Eye (tissue), 1 donor: Measurements from ENCODE around the gene CPEB1.
"Not testable (repeated sequence)": the region's sequence is repeated elsewhere in the genome, so short reads cannot be mapped to it uniquely, and the experiment has no call there.

Source experiments
- DNase-seq: peaks from one replicate; pipeline ENCODE4 v3.0.0-alpha.2; 2015

Gene CPEB1

GRCh38 chr15:82540984-82541431 lies 106.2 kb downstream of the CPEB1 start:
- DNase-seq = no peak

- DNase-seq = peak; percentile 99
Observed at GRCh38 chr15:82540055-82540983, 106.8 kb downstream of the CPEB1 start, which contains the start of gene RPS17. TSS of gene RPS17 (minus strand) at chr15:82540457. CDS start at chr15:82540428, 29 bp downstream.

GRCh38 chr15:82539691-82540054 lies 107.5 kb downstream of the CPEB1 start:
- no peak for DNase-seq

- DNase-seq = peak; percentile 18
Observed at GRCh38 chr15:82538961-82539690, 108.0 kb downstream of the CPEB1 start.

- DNase-seq = no peak
Observed at GRCh38 chr15:82537351-82537908, 109.7 kb downstream of the CPEB1 start.

- no peak for DNase-seq
Observed at GRCh38 chr15:82536409-82537350, 110.5 kb downstream of the CPEB1 start.

- no peak for DNase-seq
Observed at GRCh38 chr15:82535566-82536408, 111.4 kb downstream of the CPEB1 start.

- not testable (repeated sequence) for DNase-seq
Observed at GRCh38 chr15:82535151-82535550, 112.0 kb downstream of the CPEB1 start.

- DNase-seq = not testable (repeated sequence)
Observed at GRCh38 chr15:82534457-82534861, 112.7 kb downstream of the CPEB1 start.

- DNase-seq = no peak
Observed at GRCh38 chr15:82533801-82534200, 113.4 kb downstream of the CPEB1 start.

- no peak for DNase-seq
Observed at GRCh38 chr15:82532991-82533481, 114.1 kb downstream of the CPEB1 start.

- no peak for DNase-seq
Observed at GRCh38 chr15:82532383-82532990, 114.7 kb downstream of the CPEB1 start.

GRCh38 chr15:82531496-82532382 lies 115.4 kb downstream of the CPEB1 start:
- no peak for DNase-seq

- peak; percentile 89 for DNase-seq
Observed at GRCh38 chr15:82530606-82531379, 116.4 kb downstream of the CPEB1 start.

- DNase-seq = no peak
Observed at GRCh38 chr15:82530006-82530405, 117.2 kb downstream of the CPEB1 start.

GRCh38 chr15:82513587-82513986 lies 133.6 kb downstream of the CPEB1 start:
- DNase-seq = not testable (repeated sequence)

GRCh38 chr15:82507693-82508092 lies 139.5 kb downstream of the CPEB1 start:
- DNase-seq = not testable (repeated sequence)

- DNase-seq = not testable (repeated sequence)
Observed at GRCh38 chr15:82507087-82507486, 140.1 kb downstream of the CPEB1 start.

GRCh38 chr15:82505842-82506241 lies 141.3 kb downstream of the CPEB1 start:
- not testable (repeated sequence) for DNase-seq
